Gastroesophageal sphincter (tissue), 3 donors: ENCODE measurements around the gene AAR2.

Source experiments
- EP300 ChIP-seq: sonication (generic); formaldehyde crosslinking; IDR thresholded peaks from one replicate; pipeline ENCODE4 v1.6.1; 2017; ENCODE audit warnings: antibody characterized with exemption, mild to moderate bottlenecking
- POLR2A ChIP-seq, 2 donors: fragments of 450-650 bp; IDR thresholded peaks; one replicate each; pipeline ENCODE4 v1.6.1; 2017; ENCODE audit warnings: antibody characterized with exemption in 2 of 2, mild to moderate bottlenecking in 2 of 2, moderate library complexity in 1 of 2
- POLR2AphosphoS5 ChIP-seq: sonication (generic); formaldehyde crosslinking; IDR thresholded peaks from one replicate; pipeline ENCODE4 v1.6.1; 2017; ENCODE audit warnings: antibody characterized with exemption
- TF ChIP-seq, protein P1 (sequence below), 4 experiments: fragments of 200-600 bp in 2 of 4; fragments of 450-650 bp in 2 of 4; sonication (generic) in 1 of 4; IDR thresholded peaks; one replicate each; pipeline ENCODE4 v1.5.1; 2017 to 2019; ENCODE audit warnings: antibody characterized with exemption in 4 of 4, mild to moderate bottlenecking in 2 of 4, moderate library complexity in 2 of 4

DNA sequence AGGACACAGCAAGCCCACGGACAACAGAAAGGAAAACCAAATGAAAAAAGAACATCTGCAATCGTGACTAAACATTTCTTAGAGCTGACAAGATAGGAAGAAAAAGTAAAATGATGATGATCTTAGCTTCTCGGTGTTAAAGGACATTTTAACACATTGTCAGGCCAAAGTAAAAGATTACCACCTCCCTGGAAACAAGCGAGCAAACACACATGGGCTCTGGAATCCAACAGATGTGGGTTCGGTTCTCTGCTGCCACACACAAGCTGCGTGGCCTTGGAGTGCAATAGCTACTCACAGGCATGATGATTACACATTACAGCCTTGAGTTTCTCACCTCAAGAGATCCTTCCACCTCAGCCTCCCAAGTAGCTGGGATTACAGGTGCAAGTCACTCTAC, 7.5 kb upstream of the AAR2 start:
- TF ChIP-seq, protein P1, sequence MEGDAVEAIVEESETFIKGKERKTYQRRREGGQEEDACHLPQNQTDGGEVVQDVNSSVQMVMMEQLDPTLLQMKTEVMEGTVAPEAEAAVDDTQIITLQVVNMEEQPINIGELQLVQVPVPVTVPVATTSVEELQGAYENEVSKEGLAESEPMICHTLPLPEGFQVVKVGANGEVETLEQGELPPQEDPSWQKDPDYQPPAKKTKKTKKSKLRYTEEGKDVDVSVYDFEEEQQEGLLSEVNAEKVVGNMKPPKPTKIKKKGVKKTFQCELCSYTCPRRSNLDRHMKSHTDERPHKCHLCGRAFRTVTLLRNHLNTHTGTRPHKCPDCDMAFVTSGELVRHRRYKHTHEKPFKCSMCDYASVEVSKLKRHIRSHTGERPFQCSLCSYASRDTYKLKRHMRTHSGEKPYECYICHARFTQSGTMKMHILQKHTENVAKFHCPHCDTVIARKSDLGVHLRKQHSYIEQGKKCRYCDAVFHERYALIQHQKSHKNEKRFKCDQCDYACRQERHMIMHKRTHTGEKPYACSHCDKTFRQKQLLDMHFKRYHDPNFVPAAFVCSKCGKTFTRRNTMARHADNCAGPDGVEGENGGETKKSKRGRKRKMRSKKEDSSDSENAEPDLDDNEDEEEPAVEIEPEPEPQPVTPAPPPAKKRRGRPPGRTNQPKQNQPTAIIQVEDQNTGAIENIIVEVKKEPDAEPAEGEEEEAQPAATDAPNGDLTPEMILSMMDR (IDR thresholded peaks at IDR 0.05), result no peak
- TF ChIP-seq EP300 (no peak), POLR2AphosphoS5 (no peak), POLR2A (IDR thresholded peaks at IDR 0.05) (no peak)
